GM18498 (cell line): ENCODE results near the gene VIT.
A peak's percentile ranks its signal among the peaks of the same experiment; 100 is the strongest.

Experiments used
- ATAC-seq: cut with Tn5 transposase; IDR thresholded peaks from one replicate; pipeline ENCODE4 v1.9.1; 2021; ENCODE audit warnings: mild to moderate bottlenecking, moderate library complexity; ENCODE audit not compliant: unreplicated experiment

Gene VIT

DNA sequence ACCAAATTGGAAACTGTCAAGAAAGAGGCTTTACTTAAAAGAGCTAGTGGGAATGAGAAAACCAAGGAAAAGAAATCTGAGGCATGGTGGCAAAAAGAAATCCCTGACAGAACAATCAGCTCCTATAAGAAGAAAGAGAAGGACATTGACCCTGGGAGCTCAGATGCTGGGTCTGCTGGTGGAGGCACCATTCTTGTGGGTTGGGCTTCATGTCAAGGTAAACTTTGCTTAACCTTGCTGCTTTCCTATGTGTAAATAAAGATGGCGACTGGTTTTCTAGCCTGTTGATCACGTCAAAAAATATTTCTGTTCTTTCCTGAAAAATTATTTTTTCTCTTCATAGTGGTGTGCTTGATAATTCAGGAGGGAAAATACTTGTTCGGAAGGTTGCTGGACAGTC is 58.1 kb downstream of the VIT start:
- no peak for ATAC-seq

- no peak for ATAC-seq
Measured at GRCh38 chr2:36756438-36756837, 59.9 kb downstream of the VIT start.

- no peak for ATAC-seq
Measured at GRCh38 chr2:36762764-36763490, 66.4 kb downstream of the VIT start.

DNA sequence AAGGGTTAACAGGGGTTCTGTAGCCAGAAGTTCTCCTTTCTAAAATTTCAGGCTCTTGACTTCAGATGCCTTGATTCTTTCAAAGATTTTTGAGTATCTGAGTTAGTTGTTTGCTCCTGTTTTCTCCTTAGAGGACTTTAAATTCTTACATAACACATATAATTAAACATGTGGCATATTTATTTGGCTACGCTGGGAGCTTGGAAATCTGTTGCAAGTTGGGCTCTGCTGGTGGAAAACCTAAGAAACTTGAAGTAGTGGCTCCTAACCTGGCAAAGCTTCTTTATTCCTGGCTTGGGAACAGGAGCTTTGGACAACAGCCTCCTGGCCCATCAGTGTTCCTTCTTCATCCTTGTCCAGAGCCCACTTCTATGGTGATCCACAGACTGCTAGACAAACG is 72.6 kb downstream of the VIT start:
- no peak for ATAC-seq

GRCh38 chr2:36770542-36771287 is 74.2 kb downstream of the VIT start:
- ATAC-seq = no peak

- ATAC-seq = no peak
Measured at GRCh38 chr2:36771671-36772070, 75.2 kb downstream of the VIT start.

DNA sequence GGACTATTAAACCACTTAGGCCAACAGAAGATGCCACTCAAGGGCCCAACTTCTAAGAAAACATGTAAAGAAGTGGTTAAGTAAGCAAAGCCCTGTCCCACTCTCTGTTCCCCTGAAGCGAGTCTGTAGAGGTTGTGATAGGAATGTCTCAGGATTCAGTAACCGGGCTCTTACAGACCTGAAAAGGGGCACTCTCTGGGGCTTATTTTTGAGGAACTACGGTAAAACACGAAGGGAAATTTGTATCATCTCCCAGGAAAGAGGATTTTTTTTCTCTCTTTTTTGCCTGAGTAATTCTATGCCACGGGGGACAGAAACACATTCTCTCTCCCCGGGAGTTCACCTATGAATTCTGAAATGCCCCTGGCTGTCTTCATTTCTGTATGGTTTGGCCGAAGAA is 77.4 kb downstream of the VIT start:
- no peak for ATAC-seq

DNA sequence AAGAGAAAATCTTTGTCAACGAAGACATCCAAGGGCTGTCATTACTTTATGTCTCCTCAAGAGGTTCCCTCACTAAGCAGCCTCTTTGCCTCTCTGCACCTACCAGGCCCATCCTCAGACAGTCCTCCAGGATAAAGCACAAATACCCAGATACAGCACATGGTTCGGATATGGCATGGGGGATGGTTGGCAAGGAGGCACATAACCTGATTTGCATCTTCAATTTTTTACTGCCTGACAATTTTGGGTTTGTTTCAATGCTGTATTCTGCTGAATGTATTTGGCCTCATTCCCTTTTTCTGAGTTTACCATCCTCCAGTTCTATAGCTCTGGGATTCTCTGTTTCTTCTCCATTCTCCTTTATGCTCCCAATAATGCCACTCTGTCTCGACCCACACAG is 78.8 kb downstream of the VIT start:
- no peak for ATAC-seq

- ATAC-seq = no peak
Measured at GRCh38 chr2:36775806-36776205, 79.3 kb downstream of the VIT start.

GRCh38 chr2:36777272-36777671 is 80.8 kb downstream of the VIT start:
- no peak for ATAC-seq

DNA sequence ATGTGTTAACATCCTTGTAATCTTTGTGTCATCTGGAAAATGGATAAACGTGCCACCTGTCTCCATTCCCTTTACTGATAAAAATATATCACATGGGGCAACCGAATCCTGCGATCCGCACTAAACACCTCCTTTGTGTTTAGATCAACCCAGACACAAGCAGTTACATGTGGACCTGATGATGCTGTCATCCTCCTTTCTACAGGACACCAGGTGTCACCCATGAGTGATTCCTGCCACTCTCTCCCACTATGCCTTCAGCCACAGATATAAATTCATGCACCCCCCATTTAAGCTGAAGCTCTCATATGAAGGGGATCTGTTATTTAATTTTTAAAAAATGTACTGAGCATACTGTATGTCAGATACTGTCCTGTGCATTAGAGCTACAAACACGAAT is 81.3 kb downstream of the VIT start:
- ATAC-seq = no peak

DNA sequence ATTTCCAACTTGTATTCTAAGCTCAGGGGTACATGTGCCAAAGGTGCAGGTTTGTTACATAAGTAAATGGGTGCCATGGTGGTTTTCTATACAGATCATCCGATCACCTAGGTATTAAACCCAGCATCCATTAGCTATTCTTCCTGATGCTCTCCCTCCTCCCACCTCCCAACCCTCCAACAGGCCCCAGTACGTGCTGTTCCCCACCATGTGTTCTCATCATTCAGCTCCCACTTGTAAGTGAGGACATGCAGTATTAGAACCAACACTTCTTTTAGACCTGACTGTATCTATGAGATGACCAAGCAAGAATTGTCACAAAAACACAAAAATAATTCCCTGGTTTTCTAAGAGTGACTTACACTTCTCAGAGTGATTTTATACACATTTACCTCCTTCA is 83.0 kb downstream of the VIT start:
- no peak for ATAC-seq

GRCh38 chr2:36780231-36780839 is 83.8 kb downstream of the VIT start:
- ATAC-seq = peak; percentile 54

DNA sequence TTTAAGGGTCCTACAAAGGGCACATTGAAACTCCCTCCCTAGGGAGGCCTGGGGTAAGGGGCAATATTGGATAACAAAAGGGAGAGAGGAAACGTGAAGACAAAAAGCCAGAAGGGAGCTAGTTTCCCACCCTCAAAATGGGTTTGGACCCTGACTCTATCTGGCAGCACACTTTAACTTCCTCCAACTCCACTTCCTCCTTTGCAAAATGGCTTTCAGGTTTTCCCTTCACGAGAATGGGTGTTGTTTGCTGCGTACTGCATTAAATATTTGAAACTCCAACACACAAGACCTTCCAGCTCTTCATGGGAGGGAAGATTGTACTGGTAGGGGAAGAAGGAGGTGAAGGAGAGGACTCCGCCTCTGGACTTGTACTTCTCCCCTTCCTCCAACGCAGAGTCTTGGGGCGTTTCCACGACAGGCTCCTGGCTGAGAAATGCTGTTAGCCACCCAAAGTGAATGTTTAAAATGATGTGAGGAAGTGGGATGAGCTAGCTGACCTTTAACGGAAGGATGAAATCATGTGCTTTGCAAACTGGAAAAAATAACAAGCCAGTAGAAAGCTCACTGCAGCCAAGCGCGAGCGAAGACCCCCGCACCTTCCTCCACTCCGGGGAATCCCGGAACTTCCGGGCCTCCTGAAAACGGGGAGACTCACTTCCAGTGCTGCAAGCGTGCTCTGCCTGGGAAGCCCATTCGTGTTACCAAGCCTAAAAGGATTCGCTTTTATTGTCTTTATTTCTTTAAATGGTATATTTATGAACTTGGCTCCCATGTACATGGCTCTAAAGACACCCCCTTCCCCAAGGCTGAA is 85.6 kb downstream of the VIT start:
- ATAC-seq = no peak

DNA sequence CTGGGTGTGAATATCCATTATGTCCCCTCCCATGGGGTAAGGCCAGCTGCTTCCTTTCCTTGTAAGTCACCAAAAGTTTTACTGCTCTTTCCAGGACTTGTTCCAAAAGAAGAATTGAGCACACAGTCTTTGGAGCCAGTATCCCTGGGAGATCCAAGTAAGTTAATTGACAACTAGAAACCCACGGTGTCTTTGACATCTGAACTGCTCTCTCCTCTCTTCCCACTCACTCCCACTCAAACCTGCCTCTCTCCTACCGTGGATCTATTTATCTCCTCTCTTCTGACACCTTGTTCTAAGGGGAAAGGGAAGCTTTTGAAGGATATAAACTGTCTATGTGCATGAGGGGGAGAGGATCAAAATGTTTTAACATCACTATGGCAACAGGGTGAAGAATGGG is 86.7 kb downstream of the VIT start:
- ATAC-seq = no peak

DNA sequence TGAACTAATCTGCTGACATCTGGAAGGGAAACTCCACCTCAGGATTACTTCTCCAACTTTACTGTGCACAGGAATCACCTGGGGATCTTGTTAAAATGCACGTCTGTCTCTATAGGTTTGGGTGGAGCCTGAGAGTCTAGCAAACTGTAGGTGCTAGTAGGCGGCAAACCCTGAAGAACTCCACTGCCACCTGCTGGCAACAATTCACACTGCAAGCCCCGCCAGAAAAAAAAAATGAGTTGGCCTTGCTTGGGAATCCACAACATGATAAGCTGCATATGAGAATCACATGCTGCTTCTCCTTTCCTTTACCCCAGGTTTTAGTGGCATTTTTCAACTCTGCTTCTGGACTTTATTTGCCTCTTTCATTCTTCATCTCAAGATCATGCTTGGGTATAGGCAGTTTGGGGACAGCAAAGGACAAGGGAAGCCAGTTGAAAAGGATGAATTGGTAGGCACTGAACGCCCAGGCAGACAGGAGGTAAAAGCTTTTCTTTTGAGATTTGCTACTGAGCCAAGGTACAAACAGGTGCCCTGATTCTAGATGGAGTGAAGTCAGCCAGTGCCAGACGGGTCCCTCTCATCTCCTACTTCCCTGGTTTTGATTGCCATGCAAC is 88.8 kb downstream of the VIT start:
- ATAC-seq = peak; percentile 66

DNA sequence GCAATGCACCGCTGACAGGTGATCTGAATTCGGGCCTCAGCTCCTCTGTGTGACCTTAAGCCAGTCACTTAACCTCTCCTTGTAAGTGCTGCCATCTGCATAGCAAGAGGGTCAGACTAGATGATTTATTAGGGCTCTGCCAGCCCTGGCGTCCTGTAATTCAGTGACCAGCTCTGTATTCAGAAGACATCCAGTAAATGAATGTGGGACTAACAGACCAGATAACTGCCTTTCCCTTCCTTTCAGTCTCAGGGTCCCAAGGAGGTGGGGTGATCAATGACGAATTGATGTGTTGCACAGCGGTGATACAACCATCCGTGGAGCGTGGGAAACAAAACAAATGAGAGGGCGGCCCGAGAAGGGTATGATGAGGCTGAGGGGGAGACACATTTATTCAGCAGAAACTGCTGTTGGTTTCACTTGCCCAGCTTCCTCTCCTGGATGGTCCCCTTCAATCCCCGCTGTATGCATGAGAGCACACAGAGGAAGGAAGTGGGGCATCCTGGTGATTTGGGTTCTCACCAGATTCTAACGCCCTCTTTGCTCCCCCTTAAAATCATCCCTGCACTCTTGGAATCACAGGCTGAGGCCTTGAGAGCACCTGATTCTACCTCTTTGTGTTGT is 92.8 kb downstream of the VIT start:
- ATAC-seq = no peak

GRCh38 chr2:36792951-36793350 is 96.4 kb downstream of the VIT start:
- ATAC-seq = no peak

DNA sequence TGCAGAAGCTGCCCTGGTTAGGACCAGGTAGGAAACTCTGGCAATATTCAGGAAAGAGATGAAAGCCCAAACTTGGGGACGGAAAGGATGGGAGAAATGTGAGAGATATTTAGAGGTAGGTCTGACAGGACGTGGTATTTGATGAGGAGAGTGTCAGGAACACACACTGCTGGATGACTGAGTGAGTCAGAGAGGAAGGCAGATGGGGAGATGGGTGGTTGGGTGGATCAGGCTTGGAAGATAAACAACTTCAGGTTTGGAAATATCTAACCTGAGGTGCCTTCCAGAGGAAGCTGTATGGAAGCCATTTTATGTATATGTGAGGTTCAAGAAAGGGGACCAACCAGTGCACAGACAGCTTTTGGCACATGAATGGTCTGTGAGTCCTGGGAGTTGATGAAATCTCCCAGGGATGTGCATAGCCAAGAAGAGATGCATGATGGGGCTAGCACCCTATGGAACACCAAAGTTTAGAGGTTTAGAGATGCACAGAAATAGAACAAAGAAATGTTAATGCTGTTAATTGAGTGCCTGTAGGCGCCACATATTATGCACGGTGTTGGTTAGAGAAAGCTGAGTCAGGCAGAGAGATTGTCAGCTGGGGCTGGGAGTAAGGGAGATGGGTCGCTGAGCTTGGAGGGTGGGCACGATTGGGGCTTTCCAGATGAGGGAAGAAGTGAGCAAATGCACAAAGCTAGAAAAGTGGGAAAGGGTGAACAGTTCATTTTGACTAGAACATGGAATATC is 101.0 kb downstream of the VIT start:
- ATAC-seq = no peak

- ATAC-seq = no peak
Measured at GRCh38 chr2:36798724-36799123, 102.2 kb downstream of the VIT start.
